Sigmoid colon (tissue), 7 donors: ENCODE measurements around the gene SAT1. TPM values are rescaled to one million over a fixed set of nuclear protein-coding genes. Genes with fewer than 3 reads are reported as not detected.
"Not testable (repeated sequence)": the region's sequence is repeated elsewhere in the genome, so short reads cannot be mapped to it uniquely, and the experiment has no call there.

Experiments
- DNase-seq: peaks from one replicate; pipeline ENCODE4 v3.0.0-alpha.2; 2019
- H3K27ac ChIP-seq, 4 donors: fragments of 200-600 bp; sonication (generic); one replicate each; pipeline ENCODE4 v1.5.1; 2016 to 2019; ENCODE audit warnings: mild to moderate bottlenecking in 1 of 4
- H3K27me3 ChIP-seq, 3 donors: fragments of 200-600 bp; sonication (generic); one replicate each; pipeline ENCODE4 v1.5.1; 2019; ENCODE audit warnings: mild to moderate bottlenecking in 1 of 3
- H3K36me3 ChIP-seq, 4 donors: fragments of 200-600 bp; sonication (generic); one replicate each; pipeline ENCODE4 v1.5.1; 2016 to 2019
- H3K4me1 ChIP-seq, 4 donors: fragments of 200-600 bp; sonication (generic); one replicate each; pipeline ENCODE4 v1.5.1; 2017 to 2019
- H3K4me3 ChIP-seq, 4 donors: fragments of 200-600 bp; sonication (generic); one replicate each; pipeline ENCODE4 v1.5.1; 2017 to 2019; ENCODE audit warnings: mild to moderate bottlenecking in 2 of 4, moderate library complexity in 1 of 4
- H3K9me3 ChIP-seq, 4 donors: fragments of 200-600 bp in 3 of 4; sonication (generic) in 3 of 4; one replicate each; pipeline versions ENCODE4 v1.5.1 to v1.6.1; 2013 to 2019
- CTCF ChIP-seq, 4 experiments: fragments of 450-650 bp in 3 of 4; fragments of 200-600 bp in 1 of 4; IDR thresholded peaks; one replicate each; pipeline ENCODE4 v1.5.1; 2016 to 2019; ENCODE audit warnings: antibody characterized with exemption in 4 of 4, mild to moderate bottlenecking in 3 of 4, moderate library complexity in 2 of 4
- EP300 ChIP-seq, 4 donors: sonication (generic); formaldehyde crosslinking; IDR thresholded peaks; one replicate each; pipeline ENCODE4 v1.6.1; 2017; ENCODE audit warnings: antibody characterized with exemption in 4 of 4
- POLR2A ChIP-seq, 2 donors: fragments of 450-650 bp; IDR thresholded peaks; one replicate each; pipeline ENCODE4 v1.6.1; 2016; ENCODE audit warnings: antibody characterized with exemption in 2 of 2, mild to moderate bottlenecking in 2 of 2, moderate library complexity in 2 of 2
- POLR2AphosphoS5 ChIP-seq, 4 donors: sonication (generic); formaldehyde crosslinking; IDR thresholded peaks; one replicate each; pipeline ENCODE4 v1.6.1; 2017; ENCODE audit warnings: antibody characterized with exemption in 4 of 4
- WGBS, 2 donors: extraction: QIAGEN DNeasy Blood & Tissue Kit; methylation state at CpG; one replicate each; pipeline ENCODE4 v1.1.7; 2013; 5-methylcytosine and 5-hydroxymethylcytosine counted together
- intact Hi-C: fragments of 100-400 bp; cut with DNase I; formaldehyde crosslinking; loops from one replicate; pipeline ENCODE4 v1.15.1; 2023
- polyA plus RNA-seq, 3 donors: library from polyadenylated mRNA; stranded (reverse); fragments of 200-250 nt; gene quantifications; one replicate each; pipeline ENCODE4 v1.2.3, GENCODE V29; 2013
- total RNA-seq, 4 donors: library from RNA; depleted of rRNA; stranded (reverse); fragments of >200 nt; gene quantifications; one replicate each; pipeline ENCODE4 v1.1.0, GENCODE V29; 2016
- donor health status: healthy with polysubstance abuse.
- donor health status: Bipolar disorder and iron deficiency.
- donor health status: healthy.

The SAT1 gene
- total and polyA plus RNA-seq, 7 donors = 321 to 1,356 (median 371) TPM

GRCh38 chrX:23742697-23743622 is 40.0 kb upstream of the SAT1 start, which contains the start of gene ACOT9:
Gene ACOT9 (minus strand): TSS chrX:23743276. CDS start chrX:23743144, 132 bp downstream.
- H3K36me3 ChIP-seq = no peaks in the 10 kb centered on the region
- peaks cover 0 to 10% (median 0%) of the 10 kb centered on the region in 4 donors for H3K4me1 ChIP-seq
- WGBS, 2 donors = 0 to 1% methylated on average over 73 of the region's 73 CpGs
- peak within 1 kb of the TSS; percentile 92 to 96 (median 93) for H3K27ac ChIP-seq
- H3K27me3 ChIP-seq = no peaks in the 10 kb centered on the region
- H3K9me3 ChIP-seq = no peaks in the 10 kb centered on the region
- peak within 1 kb of the TSS; percentile 49 to 76 (median 71) for H3K4me3 ChIP-seq
- intact Hi-C loops = loop anchor here (1.0 to 10.0 kb wide), 5 partner anchors 40 to 312 kb away; partner anchors contain the start of genes EIF2S3 and SAT1
- peak; percentile 99 for DNase-seq
- peak in 1 of 4 donors; percentile 21 for TF ChIP-seq EP300 (IDR thresholded peaks at IDR 0.05)
- no peak for TF ChIP-seq CTCF (IDR thresholded peaks at IDR 0.05)
- TF ChIP-seq POLR2AphosphoS5 (IDR thresholded peaks at IDR 0.05) = peak; percentile 85 to 98 (median 94)
- TF ChIP-seq POLR2A (IDR thresholded peaks at IDR 0.05) = peak; percentile 56 to 87

GRCh38 chrX:23743623-23743971 is 39.4 kb upstream of the SAT1 start:
- H3K27me3 ChIP-seq, H3K4me1 ChIP-seq, H3K9me3 ChIP-seq, H3K36me3 ChIP-seq, DNase-seq: not testable (repeated sequence)
- H3K4me3 ChIP-seq = peak overlapping the region in 3 of 4 donors; percentile 67 to 76 (median 75)
- WGBS, 2 donors = 54 to 59% methylated on average over 14 of the region's 14 CpGs
- H3K27ac ChIP-seq = peak overlapping the region; percentile 92 to 96 (median 93)
- intact Hi-C loops = loop anchor here (1.0 to 10.0 kb wide), 5 partner anchors 39 to 311 kb away; partner anchors contain the start of genes EIF2S3 and SAT1

- Histone ChIP-seq H3K4me1 (peaks cover 0 to 10% (median 0%) of the 10 kb centered on the region in 4 donors), H3K4me3 (no peak overlapping the region), H3K36me3 (no peaks in the 10 kb centered on the region), H3K27me3 (no peaks in the 10 kb centered on the region), H3K27ac (no peak overlapping the region), H3K9me3 (no peaks in the 10 kb centered on the region)
- TF ChIP-seq POLR2A (IDR thresholded peaks at IDR 0.05) = no peak
- no peak for TF ChIP-seq POLR2AphosphoS5 (IDR thresholded peaks at IDR 0.05)
- no peak for TF ChIP-seq CTCF (IDR thresholded peaks at IDR 0.05)
- TF ChIP-seq EP300 (IDR thresholded peaks at IDR 0.05) = no peak
- intact Hi-C loops = loop anchor here (10.0 kb wide), 1 partner anchor 309 kb away; the partner anchor contains the start of gene EIF2S3
- no peak for DNase-seq
- WGBS, 2 donors = 45 to 76% methylated on average over 3 of the region's 3 CpGs
Measured at GRCh38 chrX:23745786-23746185, 37.2 kb upstream of the SAT1 start.

GRCh38 chrX:23749129-23749528 is 33.8 kb upstream of the SAT1 start:
- Histone ChIP-seq H3K4me1 (no peaks in the 10 kb centered on the region), H3K36me3 (no peaks in the 10 kb centered on the region), H3K27ac (no peak overlapping the region), H3K4me3 (no peak overlapping the region), H3K9me3 (no peaks in the 10 kb centered on the region), H3K27me3 (no peaks in the 10 kb centered on the region)
- intact Hi-C loops = loop anchor here (10.0 kb wide), 1 partner anchor 306 kb away; the partner anchor contains the start of gene EIF2S3
- DNase-seq = no peak
- TF ChIP-seq CTCF (IDR thresholded peaks at IDR 0.05) = no peak
- TF ChIP-seq POLR2AphosphoS5 (IDR thresholded peaks at IDR 0.05) = no peak
- TF ChIP-seq EP300 (IDR thresholded peaks at IDR 0.05) = no peak
- TF ChIP-seq POLR2A (IDR thresholded peaks at IDR 0.05) = no peak
- WGBS, 2 donors = 87% methylated on average over 4 of the region's 4 CpGs

- TF ChIP-seq CTCF (IDR thresholded peaks at IDR 0.05) (no peak), EP300 (IDR thresholded peaks at IDR 0.05) (no peak), POLR2AphosphoS5 (IDR thresholded peaks at IDR 0.05) (no peak), POLR2A (IDR thresholded peaks at IDR 0.05) (no peak)
- WGBS, 2 donors = 75 to 78% methylated on average over 2 of the region's 2 CpGs
- no peak for DNase-seq
- H3K27me3 ChIP-seq = no peaks in the 10 kb centered on the region
- H3K9me3 ChIP-seq = no peaks in the 10 kb centered on the region
- H3K4me3 ChIP-seq = no peak overlapping the region
- H3K27ac ChIP-seq = no peak overlapping the region
- no peaks in the 10 kb centered on the region for H3K4me1 ChIP-seq
- intact Hi-C loops = loop anchor here (10.0 kb wide), 1 partner anchor 305 kb away; the partner anchor contains the start of gene EIF2S3
- H3K36me3 ChIP-seq = no peaks in the 10 kb centered on the region
Measured at GRCh38 chrX:23749576-23749975, 33.4 kb upstream of the SAT1 start.
